GM19351 (cell line): Measurements from ENCODE around the gene SLX9.
"Not testable (repeated sequence)": the region's sequence is repeated elsewhere in the genome, so short reads cannot be mapped to it uniquely, and the experiment has no call there.

Experiments
- ATAC-seq: cut with Tn5 transposase; IDR thresholded peaks from one replicate; pipeline ENCODE4 v1.9.1; 2021; ENCODE audit warnings: mild to moderate bottlenecking, moderate library complexity; ENCODE audit not compliant: unreplicated experiment

SLX9 gene

GRCh38 chr21:44928500-44929241, 11.2 kb upstream of the SLX9 start:
- not testable (repeated sequence) for ATAC-seq

GRCh38 chr21:44929242-44929798, 10.5 kb upstream of the SLX9 start:
- no peak for ATAC-seq

GRCh38 chr21:44929799-44930542, 9.9 kb upstream of the SLX9 start:
- no peak for ATAC-seq

- no peak for ATAC-seq
Observed at GRCh38 chr21:44930543-44930981, 9.3 kb upstream of the SLX9 start.

- no peak for ATAC-seq
Observed at GRCh38 chr21:44931137-44931500, 8.7 kb upstream of the SLX9 start.

- ATAC-seq, result no peak
Observed at GRCh38 chr21:44931501-44932407, 8.1 kb upstream of the SLX9 start.

- ATAC-seq, result no peak
Observed at GRCh38 chr21:44932408-44933181, 7.2 kb upstream of the SLX9 start.

- no peak for ATAC-seq
Observed at GRCh38 chr21:44933199-44933917, 6.5 kb upstream of the SLX9 start.

GRCh38 chr21:44933918-44934260, 5.9 kb upstream of the SLX9 start:
- ATAC-seq, result no peak

- ATAC-seq, result no peak
Observed at GRCh38 chr21:44934276-44934675, 5.6 kb upstream of the SLX9 start.

GRCh38 chr21:44934797-44935532, 4.9 kb upstream of the SLX9 start:
- no peak for ATAC-seq

GRCh38 chr21:44935533-44935927, 4.3 kb upstream of the SLX9 start:
- no peak for ATAC-seq

- no peak for ATAC-seq
Observed at GRCh38 chr21:44938772-44939531, 877 bp upstream of the SLX9 start.

GRCh38 chr21:44940116-44940631, 345 bp downstream of the SLX9 start:
- ATAC-seq, result no peak

GRCh38 chr21:44941567-44941966, 1.7 kb downstream of the SLX9 start:
- ATAC-seq, result no peak

- ATAC-seq, result no peak
Observed at GRCh38 chr21:44942566-44942965, 2.7 kb downstream of the SLX9 start.

GRCh38 chr21:44943005-44943685, 3.3 kb downstream of the SLX9 start:
- ATAC-seq, result no peak
